Effector memory CD4-positive, alpha-beta T cell (primary cell): ENCODE results near the gene NCK1.
A peak's percentile ranks its signal among the peaks of the same experiment; 100 is the strongest.

Experiments
- DNase-seq, 3 donors: peaks; one replicate each; pipeline ENCODE4 v3.0.0-alpha.2; 2020
- H3K27ac ChIP-seq: 2 replicates; pipeline ENCODE4 v1.7.0; 2013; ENCODE audit warnings: mild to moderate bottlenecking, low read length, moderate library complexity; ENCODE audit not compliant: insufficient read depth, poor library complexity, severe bottlenecking
- H3K27me3 ChIP-seq: replicated peaks from 2 replicates; pipeline ENCODE4 v1.7.0; 2013; ENCODE audit warnings: mild to moderate bottlenecking, low read length; ENCODE audit not compliant: insufficient read depth, control insufficient read depth, poor library complexity, severe bottlenecking
- H3K36me3 ChIP-seq: 2 replicates; pipeline ENCODE4 v1.7.0; 2013; ENCODE audit warnings: mild to moderate bottlenecking, low read length, moderate library complexity; ENCODE audit not compliant: control insufficient read depth, insufficient read depth
- H3K4me1 ChIP-seq: 2 replicates; pipeline ENCODE4 v1.7.0; 2013; ENCODE audit warnings: low read length, mild to moderate bottlenecking; ENCODE audit not compliant: control insufficient read depth, insufficient read depth, poor library complexity, severe bottlenecking
- H3K4me3 ChIP-seq: 2 replicates; pipeline ENCODE4 v1.7.0; 2013; ENCODE audit warnings: low read length, low read depth, mild to moderate bottlenecking; ENCODE audit not compliant: insufficient read depth, poor library complexity, severe bottlenecking
- H3K9me3 ChIP-seq: 2 replicates; pipeline ENCODE4 v1.7.0; 2013; ENCODE audit warnings: mild to moderate bottlenecking, low read length, moderate library complexity; ENCODE audit not compliant: control insufficient read depth
- total RNA-seq, 3 donors: gene quantifications; one replicate each; lab custom pipeline; 2026; lab: John Stamatoyannopoulos, UW

The NCK1 gene
- 32.1 to 55.2 (median 43.0) reads per million in 3 donors for total RNA-seq

- Histone ChIP-seq H3K4me3 (peak within 1 kb of the TSS; percentile 78), H3K27me3 (no peaks in the 10 kb centered on the region), H3K36me3 (no peaks in the 10 kb centered on the region), H3K9me3 (no peaks in the 10 kb centered on the region), H3K27ac (peak within 1 kb of the TSS; percentile 88), H3K4me1 (peaks cover 8% of the 10 kb centered on the region)
- DNase-seq = peak; percentile 95 to 99 (median 98)
Observed at GRCh38 chr3:136861890-136862616, at the start of gene NCK1. Gene NCK1, plus strand, starts transcription at chr3:136862208. Its CDS starts 65,794 bp downstream, at chr3:136928002.

- Histone ChIP-seq H3K9me3 (no peaks in the 10 kb centered on the region), H3K27ac (no peak overlapping the region), H3K4me3 (no peak overlapping the region), H3K36me3 (no peaks in the 10 kb centered on the region), H3K27me3 (peaks cover 13% of the 10 kb centered on the region), H3K4me1 (peaks cover 8% of the 10 kb centered on the region)
- DNase-seq = no peak
Observed at GRCh38 chr3:136817448-136817847, 44.6 kb upstream of the NCK1 start.

- no peak overlapping the region for H3K27ac ChIP-seq
- peaks cover 13% of the 10 kb centered on the region for H3K27me3 ChIP-seq
- peak overlapping the region; percentile 63 for H3K4me3 ChIP-seq
- peaks cover 8% of the 10 kb centered on the region for H3K4me1 ChIP-seq
- DNase-seq = no peak
- no peaks in the 10 kb centered on the region for H3K36me3 ChIP-seq
- H3K9me3 ChIP-seq = no peaks in the 10 kb centered on the region
Observed at GRCh38 chr3:136818191-136818768, 43.7 kb upstream of the NCK1 start.

GRCh38 chr3:136818769-136819391 is 43.1 kb upstream of the NCK1 start, which contains the start of gene SLC35G2:
Gene SLC35G2, plus strand, starts transcription at chr3:136819126. Its CDS starts 35,335 bp downstream, at chr3:136854461.
- H3K27ac ChIP-seq = no peak within 1 kb of the TSS
- peaks cover 13% of the 10 kb centered on the region for H3K27me3 ChIP-seq
- H3K4me1 ChIP-seq = peaks cover 8% of the 10 kb centered on the region
- DNase-seq = peak in 2 of 3 donors; percentile 2 to 8
- no peaks in the 10 kb centered on the region for H3K36me3 ChIP-seq
- peak within 1 kb of the TSS; percentile 63 for H3K4me3 ChIP-seq
- no peaks in the 10 kb centered on the region for H3K9me3 ChIP-seq

- H3K9me3 ChIP-seq = no peaks in the 10 kb centered on the region
- H3K36me3 ChIP-seq = no peaks in the 10 kb centered on the region
- DNase-seq = no peak
- peaks cover 13% of the 10 kb centered on the region for H3K27me3 ChIP-seq
- peaks cover 8% of the 10 kb centered on the region for H3K4me1 ChIP-seq
- peak overlapping the region; percentile 63 for H3K4me3 ChIP-seq
- no peak overlapping the region for H3K27ac ChIP-seq
Observed at GRCh38 chr3:136819392-136819730, 42.6 kb upstream of the NCK1 start.

GRCh38 chr3:136819731-136820679 is 42.0 kb upstream of the NCK1 start:
- Histone ChIP-seq H3K27ac (no peak overlapping the region), H3K4me3 (peak overlapping the region; percentile 63), H3K4me1 (peaks cover 8% of the 10 kb centered on the region), H3K36me3 (no peaks in the 10 kb centered on the region), H3K27me3 (peaks cover 13% of the 10 kb centered on the region), H3K9me3 (no peaks in the 10 kb centered on the region)
- DNase-seq = no peak

- no peaks in the 10 kb centered on the region for H3K36me3 ChIP-seq
- DNase-seq = no peak
- H3K27ac ChIP-seq = no peak overlapping the region
- no peak overlapping the region for H3K4me3 ChIP-seq
- no peaks in the 10 kb centered on the region for H3K9me3 ChIP-seq
- no peaks in the 10 kb centered on the region for H3K27me3 ChIP-seq
- H3K4me1 ChIP-seq = no peaks in the 10 kb centered on the region
Observed at GRCh38 chr3:136831461-136831860, 30.5 kb upstream of the NCK1 start.

- no peak overlapping the region for H3K4me3 ChIP-seq
- no peak for DNase-seq
- H3K27me3 ChIP-seq = no peaks in the 10 kb centered on the region
- H3K4me1 ChIP-seq = no peaks in the 10 kb centered on the region
- peaks cover 3% of the 10 kb centered on the region for H3K36me3 ChIP-seq
- no peak overlapping the region for H3K27ac ChIP-seq
- H3K9me3 ChIP-seq = no peaks in the 10 kb centered on the region
Observed at GRCh38 chr3:136835089-136835812, 26.8 kb upstream of the NCK1 start.

- Histone ChIP-seq H3K4me1 (no peaks in the 10 kb centered on the region), H3K4me3 (no peak overlapping the region), H3K27ac (no peak overlapping the region), H3K9me3 (no peaks in the 10 kb centered on the region), H3K27me3 (no peaks in the 10 kb centered on the region), H3K36me3 (peaks cover 3% of the 10 kb centered on the region)
- no peak for DNase-seq
Observed at GRCh38 chr3:136835813-136836510, 26.0 kb upstream of the NCK1 start.
